22Rv1 (cell line): ENCODE measurements around the gene NUDT16L1.

ENCODE experiments used
- H3K27ac ChIP-seq: fragments of 450-650 bp; 2 replicates; pipeline ENCODE4 v1.5.1; 2017
- ZFX ChIP-seq: fragments of 450-650 bp; IDR thresholded peaks from 2 replicates; pipeline ENCODE4 v1.6.1; 2017; ENCODE audit warnings: antibody characterized with exemption, borderline replicate concordance
- TF ChIP-seq, protein P1 (sequence below): fragments of 450-650 bp; IDR thresholded peaks from 2 replicates; pipeline ENCODE4 v1.5.1; 2017; ENCODE audit warnings: mild to moderate bottlenecking

NUDT16L1 gene

DNA sequence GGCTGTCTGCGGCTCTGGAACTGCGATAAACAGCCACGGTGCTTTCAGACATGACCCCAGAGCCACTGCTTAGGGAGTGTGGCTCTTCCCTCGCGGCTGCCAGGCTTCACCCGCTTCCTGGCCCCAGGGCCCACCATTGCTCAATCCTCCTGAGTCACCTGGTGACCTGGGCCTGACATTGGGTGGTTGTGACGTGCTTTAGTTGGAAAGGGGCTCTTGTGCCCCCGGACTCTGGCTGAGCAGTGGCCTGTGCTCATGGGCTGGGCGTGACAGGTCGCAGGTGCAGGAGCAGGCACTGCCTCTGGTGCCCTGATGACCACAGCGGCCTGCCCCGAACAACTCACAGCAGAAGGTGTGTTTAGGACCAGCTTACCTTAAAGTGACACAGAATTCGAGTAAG lies 8.6 kb upstream of the NUDT16L1 start:
- TF ChIP-seq, protein P1, sequence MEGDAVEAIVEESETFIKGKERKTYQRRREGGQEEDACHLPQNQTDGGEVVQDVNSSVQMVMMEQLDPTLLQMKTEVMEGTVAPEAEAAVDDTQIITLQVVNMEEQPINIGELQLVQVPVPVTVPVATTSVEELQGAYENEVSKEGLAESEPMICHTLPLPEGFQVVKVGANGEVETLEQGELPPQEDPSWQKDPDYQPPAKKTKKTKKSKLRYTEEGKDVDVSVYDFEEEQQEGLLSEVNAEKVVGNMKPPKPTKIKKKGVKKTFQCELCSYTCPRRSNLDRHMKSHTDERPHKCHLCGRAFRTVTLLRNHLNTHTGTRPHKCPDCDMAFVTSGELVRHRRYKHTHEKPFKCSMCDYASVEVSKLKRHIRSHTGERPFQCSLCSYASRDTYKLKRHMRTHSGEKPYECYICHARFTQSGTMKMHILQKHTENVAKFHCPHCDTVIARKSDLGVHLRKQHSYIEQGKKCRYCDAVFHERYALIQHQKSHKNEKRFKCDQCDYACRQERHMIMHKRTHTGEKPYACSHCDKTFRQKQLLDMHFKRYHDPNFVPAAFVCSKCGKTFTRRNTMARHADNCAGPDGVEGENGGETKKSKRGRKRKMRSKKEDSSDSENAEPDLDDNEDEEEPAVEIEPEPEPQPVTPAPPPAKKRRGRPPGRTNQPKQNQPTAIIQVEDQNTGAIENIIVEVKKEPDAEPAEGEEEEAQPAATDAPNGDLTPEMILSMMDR = no peak
- TF ChIP-seq ZFX = no peak
- no peak overlapping the region for H3K27ac ChIP-seq

DNA sequence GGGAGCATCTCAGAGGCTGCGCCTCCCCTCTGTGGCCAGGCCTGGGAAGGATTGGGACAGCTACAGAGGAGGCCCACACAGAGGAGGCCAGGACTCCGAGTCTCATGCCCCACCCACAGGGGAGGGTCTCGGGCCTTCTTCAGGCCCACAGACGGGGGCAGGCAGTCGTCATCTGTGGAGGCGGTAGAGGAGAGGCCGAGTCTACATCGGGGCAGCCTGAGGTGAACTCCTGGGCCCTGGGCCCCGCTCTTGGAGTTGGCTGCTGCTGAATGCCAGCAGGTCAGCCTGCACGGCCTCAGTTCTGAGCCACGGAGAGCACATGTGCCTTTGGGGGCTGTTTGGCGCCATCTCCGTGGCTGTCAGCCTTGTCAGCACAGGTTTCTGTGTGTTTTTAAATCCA lies 8.1 kb upstream of the NUDT16L1 start:
- TF ChIP-seq ZFX = no peak
- TF ChIP-seq, protein P1 = no peak

DNA sequence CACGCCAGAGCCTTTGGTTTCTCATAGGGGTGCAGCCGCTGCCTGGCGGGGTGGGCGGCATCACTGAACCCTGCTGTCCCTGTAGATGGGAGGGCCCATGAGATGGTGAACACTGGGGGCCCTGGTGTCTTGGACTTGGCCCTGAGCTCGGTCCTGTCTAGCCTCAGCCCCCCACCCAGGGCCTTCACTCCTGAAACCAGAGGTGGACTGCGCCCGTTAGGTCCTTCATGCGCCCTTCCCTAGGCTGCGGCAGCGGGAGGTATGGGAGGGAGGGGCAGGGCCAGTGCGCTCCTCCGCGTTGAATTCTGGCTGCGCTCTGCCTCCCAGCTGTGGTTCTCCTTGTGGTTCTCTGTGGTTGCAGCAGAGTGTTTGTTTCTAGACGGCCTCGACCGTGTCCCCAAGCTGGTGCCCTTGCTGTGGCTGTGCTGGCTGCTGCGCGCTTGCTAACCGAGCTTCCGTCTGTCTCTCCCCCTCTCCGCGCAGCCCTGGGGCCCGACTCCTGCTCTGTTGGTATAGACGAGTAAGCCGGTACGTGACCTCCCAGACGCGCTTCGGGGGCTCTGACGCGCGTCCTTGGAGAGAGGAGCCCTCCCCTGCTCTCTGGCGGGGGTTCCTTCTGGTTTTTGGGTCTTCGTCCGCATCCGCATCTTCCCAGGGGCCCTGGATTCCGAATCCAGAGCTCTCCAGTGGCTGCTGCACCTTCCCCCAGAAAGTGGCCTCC lies 7.4 kb upstream of the NUDT16L1 start:
- TF ChIP-seq ZFX = no peak
- TF ChIP-seq, protein P1 = no peak
- no peak overlapping the region for H3K27ac ChIP-seq

More for the DNA sequence above, 8.1 kb upstream of the NUDT16L1 start:
- H3K27ac ChIP-seq = no peak overlapping the region

DNA sequence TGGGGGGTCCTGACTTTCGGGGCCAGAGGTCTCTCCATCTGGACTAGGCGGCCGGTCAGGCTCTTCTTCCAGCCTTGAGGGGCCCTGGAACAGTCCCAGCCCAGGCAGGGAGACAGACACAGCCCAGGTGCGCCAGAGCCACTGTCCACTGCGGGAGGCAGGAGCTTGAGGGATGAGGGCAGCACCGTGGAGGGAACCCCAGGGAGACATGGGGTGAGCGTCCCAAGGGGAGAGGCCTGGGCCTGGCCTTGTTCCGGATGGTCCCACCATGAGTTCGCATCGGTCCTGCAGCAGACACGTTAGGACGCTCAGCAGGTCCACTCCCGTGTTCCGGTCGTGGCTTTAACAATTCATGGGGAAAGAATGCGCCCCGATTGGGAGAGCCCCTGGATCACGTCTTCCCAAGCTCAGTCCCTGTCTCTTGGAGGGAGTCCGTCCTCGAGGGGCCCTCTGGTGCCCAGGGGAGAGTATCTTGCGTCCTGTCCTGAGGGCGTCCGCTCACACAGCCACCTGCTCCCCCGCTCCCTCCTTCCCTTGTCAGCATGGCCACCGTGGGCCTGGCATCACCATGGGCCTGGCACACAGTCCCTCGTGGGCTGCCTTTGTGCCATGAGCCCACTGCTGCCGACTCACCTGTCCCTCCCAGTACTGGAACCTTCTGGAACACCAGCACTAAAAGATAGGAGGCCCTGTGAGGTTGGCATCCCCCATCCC lies 6.7 kb upstream of the NUDT16L1 start:
- TF ChIP-seq ZFX = no peak
- TF ChIP-seq, protein P1 = no peak
- no peak overlapping the region for H3K27ac ChIP-seq

DNA sequence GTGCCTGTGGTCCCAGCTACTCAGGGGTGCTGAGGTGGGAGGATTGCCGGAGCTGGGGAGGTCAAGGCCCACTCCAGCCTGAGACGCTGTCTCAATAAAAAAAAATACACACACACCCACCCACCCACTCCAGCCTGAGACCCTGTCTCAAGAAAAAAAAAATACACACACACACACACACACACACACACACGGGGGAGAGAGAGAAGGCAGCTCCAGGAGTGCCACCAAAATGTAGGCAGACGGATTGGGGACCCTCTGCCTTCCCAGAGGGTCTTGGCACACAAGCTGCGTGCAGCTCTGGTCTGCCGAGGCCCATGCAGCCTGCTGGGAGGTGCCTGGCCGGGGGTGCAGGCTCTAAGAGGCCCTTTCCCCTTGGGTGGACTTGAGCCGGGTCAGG lies 5.9 kb upstream of the NUDT16L1 start:
- H3K27ac ChIP-seq = no peak overlapping the region
- TF ChIP-seq, protein P1 = no peak
- TF ChIP-seq ZFX = no peak

DNA sequence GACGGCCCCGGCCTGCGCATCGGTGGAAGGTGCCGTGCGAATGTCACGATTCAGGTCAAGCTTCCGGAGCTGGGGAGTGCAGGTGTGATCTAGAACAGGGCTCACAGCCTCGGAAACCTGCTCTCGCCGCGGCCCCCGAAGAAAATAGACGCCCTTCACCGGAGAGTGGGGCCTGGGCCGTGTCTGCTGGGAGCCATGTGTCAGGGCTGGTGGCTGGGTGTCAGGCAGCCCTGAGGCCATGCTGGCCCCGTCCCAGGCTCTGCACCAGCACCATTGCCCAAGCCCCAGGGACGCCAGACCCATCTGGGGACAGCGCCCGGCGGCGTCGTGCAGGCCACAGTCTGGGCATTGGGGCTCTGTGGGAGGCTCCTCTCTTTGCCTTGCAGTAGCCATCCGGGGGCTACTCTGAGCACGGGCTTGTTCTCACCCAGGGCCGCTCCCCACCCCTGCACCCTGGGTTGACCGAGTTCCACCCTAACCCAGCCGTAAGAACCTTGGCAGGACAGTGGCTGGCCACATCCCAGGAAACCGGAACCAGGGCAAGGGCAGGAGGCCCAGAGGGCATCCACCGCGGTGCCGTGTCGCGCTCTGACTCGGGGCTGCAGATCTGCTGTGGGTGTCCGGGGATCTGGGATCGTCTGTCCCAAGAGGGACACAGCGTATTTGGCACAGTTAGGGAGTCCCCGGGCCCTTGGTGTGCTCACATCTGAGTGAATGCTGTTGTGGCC lies 5.3 kb upstream of the NUDT16L1 start:
- H3K27ac ChIP-seq = no peak overlapping the region
- no peak for TF ChIP-seq ZFX
- TF ChIP-seq, protein P1 = no peak

DNA sequence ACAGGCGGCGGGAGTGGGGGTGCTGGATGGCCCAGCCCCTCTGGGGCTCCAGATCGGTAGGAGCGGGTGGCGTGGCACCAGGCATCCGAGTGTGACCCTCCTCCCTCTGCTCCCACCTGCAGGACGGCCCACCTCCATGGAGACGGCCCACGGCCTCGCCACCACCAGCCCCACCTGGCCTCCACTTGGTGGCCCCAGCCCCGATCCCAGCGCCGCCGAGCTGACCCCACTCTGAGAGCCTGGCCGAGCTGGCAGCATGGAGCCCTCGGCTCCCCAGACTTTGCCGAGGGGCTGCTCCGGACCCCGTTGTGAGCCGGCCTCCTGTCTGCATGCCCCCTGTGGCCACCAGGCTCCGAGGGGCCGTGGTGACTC lies 4.7 kb upstream of the NUDT16L1 start:
- H3K27ac ChIP-seq = no peak overlapping the region
- TF ChIP-seq, protein P1 = no peak
